Hypothalamus (tissue), 51 donors: ENCODE measurements around the gene PIAS1.
"Not testable (repeated sequence)": the region's sequence is repeated elsewhere in the genome, so short reads cannot be mapped to it uniquely, and the experiment has no call there.

Experiments used
- DNase-seq, 51 donors: peaks; one replicate each; lab custom pipeline; 2025; lab: John Stamatoyannopoulos, UW

Gene PIAS1

DNA sequence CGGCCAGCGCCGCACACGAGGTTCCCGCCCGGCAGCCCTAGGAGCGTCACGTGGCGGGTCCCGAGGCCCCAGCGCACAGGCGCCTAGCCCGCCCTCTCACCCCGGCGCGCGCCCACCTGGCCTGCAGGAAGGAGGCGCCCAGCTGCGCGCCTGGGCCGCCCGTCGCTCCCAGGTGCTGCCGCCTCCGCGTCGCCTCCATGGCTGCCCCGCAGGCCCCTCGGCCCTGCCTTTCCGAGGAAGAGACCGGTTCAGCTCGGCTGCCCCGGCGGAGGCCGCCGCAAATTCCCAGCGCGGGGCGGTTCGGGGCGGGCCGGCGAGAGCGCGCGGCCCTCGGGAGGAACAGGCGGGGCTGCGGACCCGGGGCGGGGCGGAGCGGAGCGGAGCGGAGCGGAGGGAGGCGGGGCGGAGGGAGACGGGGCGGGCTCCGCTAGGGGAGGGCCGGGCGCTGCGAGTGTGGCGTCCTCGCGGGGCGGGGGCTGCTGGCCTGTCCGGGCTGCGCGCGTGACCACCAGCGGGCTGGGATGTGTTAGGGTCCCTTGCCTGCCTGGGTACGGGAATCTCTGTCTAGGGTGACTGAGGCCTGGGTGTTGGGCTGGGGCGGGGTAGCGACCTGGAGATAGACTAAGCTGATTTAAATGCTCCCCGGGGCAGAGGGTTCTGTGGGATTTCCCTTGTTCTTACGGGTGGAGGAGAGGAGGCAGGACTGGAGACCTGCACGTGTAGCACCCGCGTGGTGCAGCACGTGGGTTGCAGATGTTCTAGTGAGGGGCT is 175.5 kb downstream of the PIAS1 start, which contains the start of gene CLN6:
TSS of gene CLN6 (minus strand) at position 343 of the 771 bp plus-strand sequence. CDS start at position 199, 144 bp downstream.
- DNase-seq: peak in 49 of 51 donors; percentile 44 to 91 (median 80)

DNA sequence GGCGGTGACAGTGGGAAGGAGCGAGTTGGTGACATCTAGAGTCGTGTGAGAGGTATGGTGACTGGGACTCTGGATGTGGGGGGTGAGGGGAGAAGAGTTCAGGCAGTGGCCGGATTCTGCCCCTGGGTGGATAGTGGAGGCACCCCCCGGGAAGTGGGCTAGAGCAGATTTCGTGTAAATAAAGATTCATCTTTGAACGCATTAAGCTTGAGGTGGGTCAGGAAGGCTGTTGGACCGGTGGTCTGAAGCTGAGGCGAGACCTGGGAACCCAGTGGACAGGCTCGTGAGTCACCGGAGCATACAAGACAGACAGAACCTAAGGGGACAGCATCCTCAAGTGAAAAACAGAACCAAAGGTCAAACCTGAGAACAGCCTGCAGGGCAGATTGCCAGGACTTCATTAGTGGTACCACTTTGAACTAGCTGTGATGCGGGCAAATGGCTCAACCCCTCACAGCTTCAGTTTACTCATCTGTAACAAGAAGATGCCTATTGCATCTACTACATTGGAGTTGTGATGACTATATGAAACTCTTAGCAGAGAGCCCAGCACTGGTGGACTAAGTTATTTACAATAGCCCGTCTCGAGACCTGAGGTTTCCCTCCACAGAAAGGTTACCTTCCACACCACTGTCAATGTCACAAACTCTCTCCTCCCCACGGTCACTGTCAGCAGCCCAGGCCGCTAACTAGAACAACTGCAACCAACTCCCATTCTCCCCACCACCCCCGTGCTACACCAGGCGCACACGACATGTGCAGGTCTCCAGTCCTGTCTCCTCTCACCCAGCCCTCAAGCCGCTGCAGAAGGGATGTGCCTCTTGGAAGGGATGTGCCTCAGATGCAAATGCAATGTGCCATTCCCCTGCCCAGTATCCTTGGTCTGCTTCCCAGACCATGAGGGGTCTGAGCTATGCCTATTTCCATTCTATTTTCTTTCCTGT is 176.3 kb downstream of the PIAS1 start:
- peak in 2 of 51 donors; percentile 31 to 39 for DNase-seq

DNA sequence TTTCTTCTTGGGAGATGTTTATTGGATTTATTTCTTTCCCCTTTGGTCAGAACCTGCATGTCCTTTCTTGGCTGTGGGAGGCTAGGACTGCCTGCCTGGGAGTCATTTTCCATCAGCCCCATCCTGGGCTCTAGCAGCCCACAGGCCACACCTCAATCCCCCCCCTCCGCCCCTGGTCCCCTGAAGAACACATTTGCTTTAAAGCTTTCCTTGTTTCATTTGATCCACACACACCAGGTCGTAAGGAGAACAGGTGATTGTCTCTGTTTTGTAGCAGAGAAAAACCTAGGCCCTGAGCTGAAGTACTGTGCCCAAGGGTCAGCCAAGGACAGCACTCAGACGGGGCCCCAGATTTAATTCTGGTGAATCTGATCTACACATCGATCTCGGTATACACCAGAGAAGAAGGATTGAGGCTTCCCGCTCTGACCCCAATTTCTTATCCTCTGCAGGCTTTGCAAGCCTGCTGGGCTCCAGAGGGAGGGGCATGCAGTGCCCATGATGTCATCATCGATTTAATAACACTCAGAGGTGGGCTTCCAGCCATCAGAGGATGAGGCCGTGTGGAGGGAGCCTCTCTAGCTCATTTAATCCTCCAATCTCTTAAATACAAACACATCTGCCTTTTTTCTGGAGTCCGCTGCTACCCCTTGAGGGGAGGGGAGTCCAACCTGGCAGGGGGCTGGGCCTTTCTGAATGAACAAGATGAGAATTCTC is 177.1 kb downstream of the PIAS1 start:
- no peak for DNase-seq

DNA sequence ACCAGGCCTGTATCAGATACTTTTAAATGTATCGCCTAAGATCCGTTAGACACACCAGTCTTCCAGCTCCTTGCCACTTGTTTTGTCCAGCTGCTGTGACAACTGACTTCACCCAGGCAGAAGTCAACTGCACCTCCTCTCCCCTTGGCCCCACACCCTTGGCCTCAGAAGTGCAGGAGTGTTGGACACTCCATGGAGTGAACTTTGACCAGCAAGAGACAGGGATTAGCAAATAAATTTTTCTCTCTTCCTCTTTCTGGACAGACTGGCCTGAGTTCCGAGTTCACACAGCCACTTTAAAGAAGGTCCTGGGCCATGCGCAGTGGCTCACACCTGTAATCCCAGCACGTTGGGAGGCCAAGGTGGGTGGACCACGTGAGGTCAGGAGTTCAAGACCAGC is 178.3 kb downstream of the PIAS1 start:
- no peak for DNase-seq

DNA sequence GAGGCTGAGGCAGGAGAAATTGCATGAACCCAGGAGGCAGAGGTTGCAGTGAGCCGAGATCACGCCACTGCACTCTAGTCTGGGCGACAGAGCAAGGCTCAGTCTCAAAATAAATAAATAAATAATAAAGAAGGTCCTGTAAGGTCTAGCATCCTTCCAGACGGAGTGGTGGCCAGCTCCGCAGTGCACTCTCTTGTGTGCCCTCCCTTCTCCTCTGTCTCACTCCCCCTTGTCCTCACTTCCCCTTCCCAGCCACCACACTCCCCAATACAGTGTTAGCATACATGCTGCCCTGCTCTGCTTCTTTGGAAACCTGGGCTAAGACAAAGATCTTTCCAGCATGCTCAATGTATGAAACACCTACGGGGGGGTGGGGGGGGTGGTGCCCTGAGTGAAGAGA is 178.8 kb downstream of the PIAS1 start:
- peak in 1 of 51 donors; percentile 20 for DNase-seq

DNA sequence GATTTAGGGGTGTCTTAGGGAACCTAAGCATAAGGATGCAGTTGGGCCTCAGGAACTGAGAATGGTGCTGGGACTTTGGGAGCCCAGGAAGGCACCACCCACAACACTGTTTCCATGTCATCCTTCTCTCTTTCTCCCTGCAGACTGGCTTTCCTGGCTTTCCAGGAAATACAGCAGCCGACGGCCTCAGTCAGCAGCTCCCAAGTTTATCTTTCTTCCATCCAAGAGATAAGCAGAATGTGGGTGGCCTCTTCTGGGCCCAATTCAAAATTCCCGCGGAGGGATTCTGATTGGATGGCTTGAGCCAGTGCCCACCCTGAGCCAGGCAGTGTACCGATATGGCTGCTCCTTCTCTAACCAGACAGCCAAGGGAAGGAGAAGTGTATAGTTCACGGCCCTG is 179.9 kb downstream of the PIAS1 start:
- no peak for DNase-seq

DNA sequence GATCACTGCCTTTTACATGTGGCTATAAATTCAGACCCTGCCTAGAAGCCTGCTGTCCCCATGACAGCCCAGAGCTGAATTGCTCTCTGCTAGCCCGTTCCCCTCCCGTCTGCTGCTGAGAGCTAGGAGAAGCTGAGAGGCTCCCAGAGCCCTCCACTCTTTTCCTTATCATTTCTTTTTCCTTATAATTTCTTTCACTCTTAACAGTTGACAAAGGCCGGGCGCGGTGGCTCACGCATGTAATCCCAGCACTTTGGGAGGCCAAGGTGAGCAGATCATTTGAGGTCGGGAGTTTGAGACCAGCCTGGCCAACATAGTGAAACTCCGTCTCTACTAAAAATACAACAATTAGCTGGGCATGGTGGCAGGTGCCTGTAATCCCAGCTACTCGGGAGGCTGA is 180.4 kb downstream of the PIAS1 start:
- not testable (repeated sequence) for DNase-seq

DNA sequence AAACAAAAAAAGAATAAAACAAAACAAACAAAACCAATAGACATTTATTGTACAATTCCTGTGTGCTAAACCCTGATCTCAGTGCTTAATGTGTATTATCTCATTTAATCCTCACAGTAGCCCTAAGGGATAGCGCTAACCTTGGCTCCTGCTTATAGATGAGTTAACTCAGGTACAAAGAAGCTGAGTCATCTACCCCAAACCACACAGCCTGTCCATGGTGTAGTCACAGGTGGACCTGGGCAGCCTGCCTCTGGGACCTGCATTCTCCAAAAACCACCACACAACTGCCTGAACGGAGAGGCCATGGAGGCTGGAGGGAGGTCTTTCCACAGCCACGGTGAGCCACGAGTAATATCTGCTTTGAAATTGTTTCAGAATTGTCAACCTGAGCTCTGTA is 180.9 kb downstream of the PIAS1 start:
- no peak for DNase-seq

DNA sequence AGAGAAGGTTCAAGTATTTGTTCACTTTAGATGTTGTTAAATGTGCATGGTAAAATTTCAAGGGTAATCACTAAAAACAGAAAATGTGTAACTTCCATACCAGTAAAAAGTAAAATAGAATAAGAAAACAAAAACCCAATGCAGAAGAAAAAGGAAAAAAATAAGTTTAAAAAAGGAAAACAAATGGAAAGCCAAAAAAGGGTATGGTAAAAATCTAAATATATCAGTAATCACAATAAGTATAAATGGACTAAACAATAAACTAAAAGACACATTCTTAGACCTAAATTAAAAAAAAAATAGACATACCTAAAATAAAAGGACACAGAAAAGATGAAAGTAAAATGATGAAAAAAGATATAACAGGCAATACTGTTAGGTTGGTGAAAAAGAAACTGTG is 184.9 kb downstream of the PIAS1 start:
- no peak for DNase-seq

DNA sequence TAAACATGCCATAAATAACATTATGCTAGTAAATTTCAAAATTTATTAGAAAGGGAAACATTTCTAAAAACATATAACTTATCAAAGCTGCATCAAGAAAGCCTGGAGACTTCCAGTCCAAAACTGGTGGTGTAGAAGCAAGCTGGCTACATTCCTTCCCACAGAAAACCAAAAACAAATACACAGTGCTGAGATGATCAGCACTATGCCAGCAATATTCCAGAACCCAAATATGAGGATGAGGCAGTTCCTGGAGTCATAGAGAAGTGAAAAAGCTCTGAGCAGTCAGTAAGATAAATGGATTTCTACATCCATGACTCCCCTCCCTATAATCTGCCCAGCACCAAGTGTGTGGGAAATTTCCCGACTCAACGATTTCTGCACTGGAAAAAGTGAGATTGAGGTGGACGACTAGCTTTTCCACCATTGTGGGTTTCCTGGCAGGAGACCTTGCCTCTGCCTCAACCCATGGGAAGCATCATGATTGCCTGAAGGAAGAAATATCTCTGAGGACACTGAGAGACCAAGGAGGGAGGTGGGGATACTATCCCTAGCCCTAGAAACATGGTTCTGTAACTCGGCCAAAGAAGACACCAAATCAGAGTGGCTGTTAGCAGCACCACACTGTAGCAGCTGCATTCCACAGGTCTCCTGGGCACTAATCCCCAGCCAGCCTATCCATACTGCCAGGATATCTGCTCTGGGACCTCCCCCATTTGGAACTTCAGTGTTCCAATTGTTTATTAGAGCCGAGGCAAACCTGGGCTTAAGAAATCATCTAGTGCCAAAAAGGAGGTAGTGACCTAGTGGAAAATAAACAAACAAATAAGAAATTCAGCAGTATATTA is 187.2 kb downstream of the PIAS1 start:
- DNase-seq: no peak
